GM21723 (cell line): ENCODE measurements around the gene INTS4.
"Not testable (repeated sequence)": the region's sequence is repeated elsewhere in the genome, so short reads cannot be mapped to it uniquely, and the experiment has no call there.

Experiments
- ATAC-seq: cut with Tn5 transposase; IDR thresholded peaks from one replicate; pipeline ENCODE4 v1.9.1; 2021; ENCODE audit warnings: mild to moderate bottlenecking, moderate library complexity; ENCODE audit not compliant: unreplicated experiment

The INTS4 gene

DNA sequence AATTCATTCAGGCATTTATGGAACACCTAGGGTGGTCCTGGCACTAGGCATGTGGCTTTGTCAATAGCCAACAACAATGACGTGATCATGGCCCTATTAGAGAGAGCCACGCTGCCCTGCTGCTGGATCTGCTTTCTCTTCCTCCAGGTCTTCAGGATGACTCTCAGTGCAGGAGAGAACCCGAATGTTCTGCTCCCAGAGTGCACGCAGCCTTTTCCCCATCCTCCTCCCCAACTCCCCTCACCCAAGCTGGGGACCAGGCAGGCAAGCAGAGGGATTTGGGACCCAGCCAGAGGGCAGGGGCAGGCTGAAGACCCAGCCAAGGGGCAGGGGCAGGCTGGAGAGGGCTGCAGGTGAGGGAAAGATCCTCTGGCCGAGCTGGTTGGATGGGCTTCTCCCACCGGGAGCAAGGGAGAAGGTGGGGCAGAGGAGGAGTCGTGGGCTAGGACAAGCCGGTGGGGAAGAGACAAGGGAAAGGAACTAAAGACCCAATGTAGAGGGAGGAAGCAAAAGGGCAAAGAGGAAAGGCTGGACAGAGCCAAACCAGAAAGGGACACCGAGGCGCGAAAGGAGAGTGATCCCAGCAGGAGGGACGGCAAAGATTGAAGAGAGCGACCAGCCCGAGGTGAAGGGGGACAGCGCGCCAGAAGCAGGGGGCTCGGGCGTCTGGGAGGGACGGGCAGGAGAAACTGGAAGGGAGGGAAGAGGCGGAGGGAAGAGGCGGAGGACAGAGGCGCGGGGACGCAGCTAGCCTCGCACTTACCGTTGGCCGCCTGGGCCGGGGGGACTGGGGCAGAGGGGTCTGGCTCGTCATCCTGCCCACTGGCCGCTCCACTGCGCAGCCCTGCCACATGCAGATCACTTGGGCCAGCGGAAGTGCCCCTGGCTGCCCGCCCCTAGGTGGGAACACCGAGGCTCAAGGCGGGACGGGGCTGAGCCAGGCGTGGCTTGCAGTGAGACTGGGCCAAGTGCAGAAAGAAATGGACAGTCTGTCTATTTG is 28.2 kb upstream of the INTS4 start, which contains the start of gene KCTD14:
KCTD14 (minus strand) TSS at position 880 of the 1,000 bp plus-strand sequence; CDS start at position 853, 27 bp downstream.
- ATAC-seq, result no peak

DNA sequence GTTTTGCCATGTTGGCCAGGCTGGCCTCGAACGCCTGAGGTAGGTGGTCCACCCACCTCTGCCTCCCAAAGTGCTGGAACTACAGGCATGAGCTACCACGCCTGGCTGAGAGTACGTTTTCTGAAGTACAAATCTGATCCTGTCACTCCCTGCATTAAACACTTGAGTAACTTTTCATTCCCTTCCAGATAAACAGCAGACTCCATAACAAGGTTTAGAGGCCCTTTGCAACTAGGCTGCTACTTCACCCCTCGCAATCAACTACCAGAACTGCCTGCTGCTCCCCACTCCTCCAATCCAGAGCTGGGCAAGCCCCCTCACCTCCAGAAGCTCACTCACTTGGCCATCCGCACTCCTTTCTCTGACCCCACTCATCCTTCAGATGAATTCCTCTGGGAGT is 27.1 kb upstream of the INTS4 start:
- ATAC-seq, result no peak

DNA sequence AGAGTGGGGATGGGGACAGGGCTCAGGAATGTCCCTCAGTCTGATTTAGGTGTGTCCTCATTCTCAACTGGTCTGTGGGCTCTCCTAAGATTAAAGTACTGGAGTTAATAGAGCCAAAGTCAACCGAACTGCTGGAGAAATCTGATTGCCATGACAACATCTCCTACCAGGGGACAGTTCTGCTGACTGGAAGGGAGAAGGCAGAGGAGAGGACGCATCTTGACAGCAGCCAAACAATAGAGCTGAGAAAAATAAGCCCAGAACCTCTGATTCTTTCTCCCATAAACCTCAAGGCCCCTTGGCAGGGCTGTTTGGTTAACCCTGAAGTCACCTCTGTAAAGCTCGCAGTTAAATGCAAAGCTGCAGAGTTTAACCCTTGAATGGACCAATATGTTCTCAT is 25.8 kb upstream of the INTS4 start:
- no peak for ATAC-seq

DNA sequence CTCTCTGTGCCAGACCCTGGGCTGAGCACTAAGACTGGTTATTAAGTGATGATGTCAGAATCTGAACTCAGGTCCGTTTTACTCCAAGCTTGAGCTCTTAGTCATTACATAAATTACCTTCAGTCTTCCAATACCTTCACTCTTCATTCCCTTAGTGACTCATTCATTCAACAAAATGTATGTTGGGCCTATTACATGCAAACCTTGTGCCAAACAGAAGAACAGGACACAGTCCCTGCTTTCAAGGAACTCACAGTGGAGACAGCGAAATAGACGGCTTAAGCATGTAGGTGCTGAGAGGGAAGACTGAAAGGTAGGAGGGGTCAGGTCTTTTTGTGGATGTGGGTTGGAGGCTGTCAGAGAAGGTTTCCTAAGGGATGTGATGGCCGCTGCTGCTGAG is 25.3 kb upstream of the INTS4 start:
- ATAC-seq, result no peak

DNA sequence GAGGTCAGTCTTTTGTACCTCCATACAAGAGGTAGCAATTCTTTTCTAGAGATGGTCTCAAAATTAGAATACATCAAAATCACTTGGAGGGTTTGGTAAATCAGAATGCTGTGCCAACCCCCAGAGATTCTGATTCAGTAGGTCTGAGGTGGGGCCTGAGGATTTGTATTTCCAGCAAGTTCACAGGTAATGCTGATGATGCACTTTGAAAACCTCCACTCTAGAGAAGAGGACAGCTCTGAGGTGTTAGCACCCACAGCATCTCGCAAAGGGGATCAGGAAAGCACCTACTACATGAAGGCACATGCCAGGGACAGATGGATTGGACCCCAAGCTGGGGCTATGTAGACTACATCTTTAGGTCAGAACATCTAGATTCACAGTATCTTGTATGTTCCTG is 21.4 kb upstream of the INTS4 start:
- ATAC-seq, result no peak

DNA sequence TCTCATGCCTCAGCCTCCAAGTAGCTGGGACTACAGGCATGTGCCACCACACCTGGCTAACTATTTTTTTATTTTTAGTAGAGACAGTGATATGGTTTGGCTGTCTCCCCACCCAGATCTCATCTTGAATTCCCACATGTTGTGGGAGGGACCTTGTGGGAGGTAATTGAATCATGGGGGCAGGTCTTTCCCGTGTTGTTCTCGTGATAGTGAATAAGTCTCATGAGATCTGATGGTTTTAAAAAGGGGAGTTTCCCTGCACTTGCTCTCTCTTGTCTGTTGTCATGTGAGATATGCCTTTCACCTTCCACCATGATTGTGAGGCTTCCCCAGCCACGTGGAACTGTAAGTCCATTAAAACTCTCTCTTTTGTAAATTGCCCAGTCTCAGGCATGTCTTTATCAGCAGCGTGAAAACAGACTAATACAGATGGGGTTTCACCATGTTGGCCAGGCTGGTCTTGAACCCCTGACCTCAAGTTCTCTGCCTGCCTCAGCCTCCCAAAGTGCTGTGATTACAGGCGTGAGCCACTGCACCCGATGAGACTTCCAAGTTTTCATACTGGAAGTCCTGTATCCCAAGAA is 20.6 kb upstream of the INTS4 start:
- ATAC-seq, result not testable (repeated sequence)

DNA sequence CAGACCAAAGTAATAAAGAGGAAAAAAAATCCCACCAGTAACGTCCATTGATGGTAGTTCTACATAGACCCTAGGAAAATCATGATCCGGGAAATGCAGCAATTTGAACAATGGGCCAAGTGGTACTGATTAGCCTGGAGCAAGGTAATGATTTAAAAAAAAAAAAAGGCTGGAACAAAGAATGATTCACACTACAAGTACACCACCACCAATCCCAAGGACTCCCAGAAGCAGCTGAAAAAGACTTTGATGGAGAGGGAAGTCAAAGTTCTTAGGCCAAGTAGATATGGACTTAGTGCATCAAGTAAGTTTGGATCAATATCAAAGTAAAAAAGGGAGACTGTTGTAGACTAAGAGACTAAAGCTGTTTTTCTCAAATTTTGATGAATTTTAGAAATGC is 16.8 kb upstream of the INTS4 start:
- no peak for ATAC-seq

DNA sequence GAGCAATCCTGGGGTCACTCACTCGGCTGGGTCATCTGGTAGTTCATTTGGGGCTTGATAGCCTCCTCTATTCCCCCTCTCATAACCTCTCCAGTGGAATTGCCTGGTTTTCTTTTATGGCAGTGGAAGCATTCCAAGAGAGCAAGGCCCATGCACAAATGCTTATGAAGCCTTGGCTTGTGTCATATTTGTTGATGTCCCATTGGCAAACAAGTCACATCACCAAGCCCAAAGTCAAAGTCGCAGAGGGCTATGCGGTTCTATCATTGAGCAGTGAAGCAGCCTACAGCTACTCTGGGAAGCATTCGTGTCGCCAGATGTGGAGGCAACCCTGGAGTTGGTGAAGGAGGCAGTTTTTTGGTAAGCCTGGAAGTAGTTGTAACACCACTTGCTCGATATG is 16.3 kb upstream of the INTS4 start:
- ATAC-seq, result no peak

DNA sequence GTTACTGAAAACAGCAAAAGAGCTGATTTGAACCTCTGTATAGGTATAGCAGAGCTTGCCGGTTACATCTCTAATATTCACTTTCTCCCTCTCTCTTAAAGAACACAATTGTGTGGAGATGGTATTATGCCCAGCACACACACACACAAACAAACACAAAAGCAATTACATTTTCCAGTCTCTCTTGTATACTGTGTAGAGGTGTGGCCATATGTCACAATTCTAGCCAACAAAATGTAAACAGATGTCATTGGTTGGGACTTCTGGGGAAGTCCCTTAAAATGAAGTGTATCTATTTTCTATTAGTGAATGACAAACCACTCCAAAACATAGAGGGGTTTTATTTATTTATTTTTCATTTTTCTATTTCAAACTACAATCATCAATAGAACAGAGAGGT is 15.8 kb upstream of the INTS4 start:
- no peak for ATAC-seq

DNA sequence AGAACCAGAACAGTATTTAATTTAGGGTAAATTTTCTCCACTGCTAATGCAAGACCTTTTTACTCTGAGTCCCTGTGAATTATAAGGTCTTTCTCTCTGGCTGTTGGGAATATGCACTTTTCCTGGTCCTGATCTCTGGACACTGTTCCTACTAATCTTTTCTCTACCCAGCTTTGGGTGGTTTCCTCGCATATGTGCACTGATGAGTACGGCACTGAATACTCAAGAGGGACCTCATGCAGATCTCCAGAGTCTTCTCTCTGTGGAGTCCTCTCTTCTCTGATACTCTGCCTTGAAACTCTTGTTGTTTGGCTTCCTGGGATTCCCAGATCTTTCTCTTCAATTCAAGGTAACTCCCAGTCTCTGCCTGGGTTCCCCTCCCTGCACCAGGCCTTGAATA is 14.6 kb upstream of the INTS4 start:
- ATAC-seq, result no peak

DNA sequence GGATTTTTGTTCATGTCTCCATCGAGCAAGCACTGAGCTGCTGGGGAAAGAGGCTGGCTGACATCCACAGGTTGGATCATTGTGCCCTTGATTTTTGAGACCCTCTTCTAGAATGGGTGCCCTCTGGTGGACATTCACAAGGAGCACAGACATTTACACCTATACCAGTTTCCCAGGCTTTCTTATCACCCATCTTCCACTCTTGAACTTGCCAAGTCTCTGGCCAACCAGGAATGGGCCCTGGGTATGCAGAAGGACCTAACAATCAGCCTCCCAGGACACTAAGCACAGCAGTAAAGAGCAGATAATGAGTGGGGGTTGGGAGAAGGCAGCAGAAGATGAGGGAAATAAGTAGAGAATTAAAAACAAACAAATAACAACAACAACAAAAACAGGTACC is 5.7 kb upstream of the INTS4 start:
- no peak for ATAC-seq

DNA sequence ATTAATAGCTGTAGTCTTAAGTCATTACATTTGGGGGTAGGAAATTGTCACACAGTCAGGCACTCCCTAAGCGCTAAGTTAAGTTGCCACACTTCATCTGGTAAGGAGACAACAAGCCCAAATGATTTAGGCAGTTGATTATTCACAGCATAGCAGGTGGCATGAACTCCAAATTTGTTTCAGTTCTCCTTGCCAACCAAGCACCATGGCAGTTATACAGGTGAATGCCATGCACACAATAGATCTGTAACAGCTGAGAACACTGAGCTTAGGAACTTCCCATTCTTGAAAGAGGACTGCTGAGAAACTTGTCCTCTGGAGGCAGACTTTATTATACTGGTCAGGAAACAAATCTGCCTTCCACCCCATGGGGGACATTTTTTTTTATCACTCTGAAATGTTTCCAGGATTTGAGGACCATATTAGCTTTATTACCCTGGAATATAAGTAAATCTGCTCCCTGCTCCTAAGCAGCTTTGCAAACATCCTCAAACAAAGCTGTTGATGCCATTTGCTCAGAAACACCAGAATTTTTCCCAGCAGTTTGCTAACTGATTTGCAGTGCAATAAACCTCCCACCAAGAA is 5.1 kb upstream of the INTS4 start:
- ATAC-seq, result no peak

DNA sequence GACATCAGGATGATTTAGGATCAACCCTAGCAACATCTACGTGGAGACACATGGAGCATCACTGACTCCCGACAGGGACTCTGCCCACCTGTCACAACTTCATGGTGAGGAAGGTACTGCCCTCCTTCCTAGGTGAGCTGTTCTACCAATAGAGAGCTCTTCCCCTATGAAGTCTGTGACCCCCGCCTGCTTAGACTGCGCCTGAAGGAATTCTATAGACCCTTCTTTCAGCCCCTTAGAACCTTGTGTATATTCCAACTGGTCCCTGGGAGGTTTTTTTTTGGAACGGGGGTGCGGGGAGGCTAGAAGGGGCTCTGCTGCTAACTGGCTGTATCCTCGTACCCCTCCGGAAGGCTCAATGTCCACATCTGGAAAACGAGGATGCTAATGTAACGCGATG is 566 bp downstream of the INTS4 start:
- ATAC-seq, result no peak

DNA sequence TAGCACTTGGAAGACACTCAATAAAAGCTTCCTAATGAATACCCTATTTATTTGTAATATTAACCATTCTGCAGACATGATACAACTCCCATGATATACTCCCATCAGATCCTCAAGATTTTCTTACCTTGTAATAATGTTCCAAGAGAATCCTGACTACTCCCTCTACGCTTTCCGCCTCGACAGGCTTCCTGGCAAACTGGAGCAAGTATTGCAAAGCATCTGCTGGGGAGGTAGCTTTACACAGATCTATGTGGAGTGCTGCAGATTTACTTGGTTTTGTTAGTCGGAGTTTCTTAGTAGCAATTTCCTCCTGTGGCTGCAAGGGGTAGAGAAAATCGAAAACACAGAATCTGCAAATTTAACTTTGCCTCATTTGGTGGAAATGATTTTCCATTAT is 3.5 kb downstream of the INTS4 start:
- no peak for ATAC-seq

DNA sequence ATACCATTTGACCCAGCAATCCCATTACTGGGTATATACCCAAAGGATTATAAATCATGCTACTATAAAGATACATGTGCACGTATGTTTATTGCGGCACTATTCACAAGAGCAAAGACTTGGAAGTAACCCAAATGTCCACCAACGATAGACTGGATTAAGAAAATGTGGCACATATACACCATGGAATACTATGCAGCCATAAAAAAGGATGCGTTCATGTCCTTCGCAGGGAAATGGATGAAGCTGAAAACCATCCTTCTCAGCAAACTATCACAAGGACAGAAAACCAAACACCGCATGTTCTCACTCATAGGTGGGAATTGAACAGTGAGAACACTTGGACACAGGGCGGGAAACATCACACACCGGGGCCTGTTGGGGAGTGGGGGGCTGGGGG is 8.0 kb downstream of the INTS4 start:
- not testable (repeated sequence) for ATAC-seq

DNA sequence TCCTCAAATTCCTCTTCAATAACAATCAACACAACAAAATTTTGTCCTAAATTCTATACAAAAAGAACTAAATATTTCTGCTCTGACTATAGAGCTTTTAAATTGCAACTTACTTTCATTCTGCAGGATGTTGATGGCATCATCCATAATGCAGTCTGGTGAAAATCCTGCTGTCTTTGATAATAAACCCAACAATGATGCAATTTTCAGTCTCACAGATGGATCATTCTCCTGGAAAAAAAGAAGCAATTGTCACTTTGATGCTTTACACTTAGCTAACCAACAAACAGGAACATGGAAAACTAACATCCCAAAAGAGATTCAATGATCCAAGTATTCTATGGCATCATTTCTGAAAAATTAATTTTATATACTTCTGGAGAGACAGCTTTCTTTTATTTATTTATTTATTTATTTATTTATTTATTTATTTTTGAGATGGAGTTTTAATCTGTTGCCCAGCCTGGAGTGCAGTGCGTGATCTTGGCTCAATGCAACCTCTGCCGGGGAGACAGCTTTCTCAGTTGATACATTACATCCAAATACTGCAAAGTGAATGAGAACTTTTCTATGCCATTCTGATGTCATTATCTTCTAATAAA is 13.0 kb downstream of the INTS4 start:
- no peak for ATAC-seq

DNA sequence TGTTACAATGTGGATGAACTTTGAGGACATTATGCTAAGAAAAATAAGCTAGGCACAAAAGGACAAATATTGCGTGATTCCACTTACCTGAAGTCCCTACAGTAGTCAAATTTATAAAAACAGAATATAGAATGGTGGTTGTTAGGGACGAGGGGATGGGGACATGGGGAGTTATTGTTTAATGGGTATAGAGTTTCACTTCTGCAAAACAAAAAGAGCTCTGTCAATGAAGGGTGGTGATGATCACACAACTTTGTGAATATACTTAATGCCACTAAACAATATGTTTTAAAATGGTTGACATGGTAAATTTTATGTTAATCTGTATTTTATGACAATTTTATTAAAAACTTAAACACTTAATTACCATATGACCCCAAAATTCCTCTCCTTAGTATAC is 26.1 kb downstream of the INTS4 start:
- no peak for ATAC-seq

DNA sequence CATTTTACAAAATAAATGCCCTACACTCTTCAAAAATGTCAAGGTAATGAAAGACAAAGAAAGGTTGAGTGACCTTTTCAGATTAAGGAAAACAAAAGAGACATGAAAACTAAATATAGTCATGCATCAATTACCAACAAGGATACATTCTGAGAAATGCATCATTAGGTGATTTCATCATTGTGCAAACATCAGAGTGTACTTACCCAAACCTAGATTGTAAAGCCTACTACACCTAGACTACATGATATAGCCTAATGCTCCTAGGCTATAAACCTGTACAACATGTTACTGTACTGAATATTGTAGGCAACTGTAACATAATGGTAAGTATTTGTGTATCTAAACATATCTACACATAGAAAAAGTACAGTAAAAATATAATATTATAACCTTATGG is 26.7 kb downstream of the INTS4 start:
- ATAC-seq, result no peak

DNA sequence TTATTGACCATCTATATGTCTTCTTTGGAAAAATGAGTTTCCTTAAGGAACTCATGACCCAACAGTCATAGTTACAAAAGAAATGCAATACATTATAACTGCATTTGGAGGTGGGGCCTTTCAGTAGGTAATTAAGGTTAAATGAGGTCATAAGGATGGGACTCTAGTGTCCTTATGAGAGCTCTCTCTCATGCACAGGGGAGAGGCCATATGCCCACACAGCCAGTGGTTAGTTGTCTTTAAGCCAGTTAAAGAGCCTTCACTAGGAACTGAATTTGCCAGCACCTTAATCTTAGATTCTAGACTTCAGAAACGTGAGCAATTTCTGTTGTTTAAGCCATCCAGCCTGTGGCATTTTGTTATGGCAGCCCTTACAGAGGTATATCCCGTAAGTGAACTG is 27.3 kb downstream of the INTS4 start:
- no peak for ATAC-seq

DNA sequence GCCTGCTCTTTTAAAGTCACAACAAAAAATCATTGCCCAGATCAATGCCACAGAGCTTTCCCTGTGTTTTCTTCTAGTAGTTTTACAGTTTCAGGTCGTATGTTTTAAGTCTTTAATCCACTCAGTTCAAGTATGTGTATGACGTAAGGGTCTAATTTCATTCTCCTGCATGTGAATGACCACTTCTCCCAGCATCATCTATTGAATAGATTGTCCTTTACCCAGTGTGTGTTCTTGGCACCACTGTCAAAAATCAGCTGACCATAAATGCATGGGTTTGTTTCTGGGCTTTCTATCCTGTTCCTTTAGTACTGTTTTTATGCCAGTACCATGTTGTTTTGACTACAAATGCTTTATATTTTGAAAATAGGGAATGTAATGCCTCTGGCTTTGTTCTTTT is 28.1 kb downstream of the INTS4 start:
- ATAC-seq, result no peak

DNA sequence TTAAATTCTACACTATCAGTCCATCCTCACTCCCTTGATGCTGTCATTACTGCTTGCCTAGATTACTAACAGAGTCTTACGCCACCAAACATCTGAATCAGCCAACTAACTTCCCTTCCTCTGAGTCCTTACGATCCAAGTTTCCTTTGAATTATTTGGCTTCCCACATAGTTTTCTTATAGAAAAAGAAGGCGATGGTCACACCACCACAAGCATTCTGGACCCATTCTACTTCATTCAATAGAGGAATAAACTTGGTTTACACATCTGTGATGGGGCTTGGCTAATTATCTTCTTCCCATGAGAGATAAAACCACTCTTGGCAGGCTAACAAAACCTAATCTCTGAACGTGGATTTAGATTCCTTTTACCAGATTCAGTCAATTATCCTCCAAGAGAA is 35.0 kb downstream of the INTS4 start:
- no peak for ATAC-seq
